Measurements from ENCODE around the gene GPR158.

GPR158 gene

GRCh38 chr10:25493122-25493893 is 318.5 kb downstream of the GPR158 start:
- Histone ChIP-seq H3K9me3 (ENCODE audit: severe bottlenecking) (no peaks in the 10 kb centered on the region), H3K36me3 (ENCODE audit: low read depth) (no peaks in the 10 kb centered on the region), H3K27me3 (ENCODE audit: insufficient read depth, poor library complexity, severe bottlenecking) (no peaks in the 10 kb centered on the region), H3K4me3 (ENCODE audit: severe bottlenecking) (no peak overlapping the region), H3K4me1 (ENCODE audit: insufficient read depth, poor library complexity, severe bottlenecking) (peaks cover 23% of the 10 kb centered on the region), H3K27ac (ENCODE audit: poor library complexity, severe bottlenecking) (peak overlapping the region; percentile 95)
- TF ChIP-seq CTCF (IDR thresholded peaks at IDR 0.05; ENCODE audit: poor library complexity, severe bottlenecking): no peak
- ATAC-seq (ENCODE audit: low read depth): peak; percentile 99
- DNase-seq (ENCODE audit: low spot score): peak; percentile 73

GRCh38 chr10:25497246-25497645 is 322.4 kb downstream of the GPR158 start:
- Histone ChIP-seq H3K36me3 (ENCODE audit: low read depth) (no peaks in the 10 kb centered on the region), H3K27ac (ENCODE audit: poor library complexity, severe bottlenecking) (no peak overlapping the region), H3K27me3 (ENCODE audit: insufficient read depth, poor library complexity, severe bottlenecking) (no peaks in the 10 kb centered on the region), H3K9me3 (ENCODE audit: severe bottlenecking) (no peaks in the 10 kb centered on the region), H3K4me3 (ENCODE audit: severe bottlenecking) (no peak overlapping the region), H3K4me1 (ENCODE audit: insufficient read depth, poor library complexity, severe bottlenecking) (peaks cover 22% of the 10 kb centered on the region)
- no peak for ATAC-seq (ENCODE audit: low read depth)
- no peak for TF ChIP-seq CTCF (IDR thresholded peaks at IDR 0.05; ENCODE audit: poor library complexity, severe bottlenecking)
- DNase-seq (ENCODE audit: low spot score): no peak

- no peak for DNase-seq (ENCODE audit: low spot score)
- H3K4me3 ChIP-seq (ENCODE audit: severe bottlenecking): no peak overlapping the region
- peaks cover 10% of the 10 kb centered on the region for H3K4me1 ChIP-seq (ENCODE audit: insufficient read depth, poor library complexity, severe bottlenecking)
- no peak overlapping the region for H3K27ac ChIP-seq (ENCODE audit: poor library complexity, severe bottlenecking)
- TF ChIP-seq CTCF (IDR thresholded peaks at IDR 0.05; ENCODE audit: poor library complexity, severe bottlenecking): no peak
- no peaks in the 10 kb centered on the region for H3K9me3 ChIP-seq (ENCODE audit: severe bottlenecking)
- H3K27me3 ChIP-seq (ENCODE audit: insufficient read depth, poor library complexity, severe bottlenecking): no peaks in the 10 kb centered on the region
- H3K36me3 ChIP-seq (ENCODE audit: low read depth): no peaks in the 10 kb centered on the region
- no peak for ATAC-seq (ENCODE audit: low read depth)
Observed at GRCh38 chr10:25498645-25499044, 323.8 kb downstream of the GPR158 start.

GRCh38 chr10:25501912-25502311 is 327.1 kb downstream of the GPR158 start:
- no peak for TF ChIP-seq CTCF (IDR thresholded peaks at IDR 0.05; ENCODE audit: poor library complexity, severe bottlenecking)
- no peaks in the 10 kb centered on the region for H3K27me3 ChIP-seq (ENCODE audit: insufficient read depth, poor library complexity, severe bottlenecking)
- no peaks in the 10 kb centered on the region for H3K4me1 ChIP-seq (ENCODE audit: insufficient read depth, poor library complexity, severe bottlenecking)
- H3K36me3 ChIP-seq (ENCODE audit: low read depth): no peaks in the 10 kb centered on the region
- H3K9me3 ChIP-seq (ENCODE audit: severe bottlenecking): no peaks in the 10 kb centered on the region
- no peak for ATAC-seq (ENCODE audit: low read depth)
- no peak overlapping the region for H3K27ac ChIP-seq (ENCODE audit: poor library complexity, severe bottlenecking)
- DNase-seq (ENCODE audit: low spot score): no peak
- H3K4me3 ChIP-seq (ENCODE audit: severe bottlenecking): no peak overlapping the region

GRCh38 chr10:25502453-25502852 is 327.7 kb downstream of the GPR158 start:
- no peak for TF ChIP-seq CTCF (IDR thresholded peaks at IDR 0.05; ENCODE audit: poor library complexity, severe bottlenecking)
- no peaks in the 10 kb centered on the region for H3K4me1 ChIP-seq (ENCODE audit: insufficient read depth, poor library complexity, severe bottlenecking)
- no peaks in the 10 kb centered on the region for H3K36me3 ChIP-seq (ENCODE audit: low read depth)
- DNase-seq (ENCODE audit: low spot score): no peak
- H3K4me3 ChIP-seq (ENCODE audit: severe bottlenecking): no peak overlapping the region
- ATAC-seq (ENCODE audit: low read depth): no peak
- H3K27ac ChIP-seq (ENCODE audit: poor library complexity, severe bottlenecking): no peak overlapping the region
- H3K27me3 ChIP-seq (ENCODE audit: insufficient read depth, poor library complexity, severe bottlenecking): no peaks in the 10 kb centered on the region
- H3K9me3 ChIP-seq (ENCODE audit: severe bottlenecking): no peaks in the 10 kb centered on the region

All from RWPE2 (cell line).